SK-N-SH (cell line): Measurements from ENCODE around the gene C1S.
"Not testable (repeated sequence)": the region's sequence is repeated elsewhere in the genome, so short reads cannot be mapped to it uniquely, and the experiment has no call there.

ENCODE experiments used
- CTCF ChIP-seq: fragments of 200-600 bp; sonication (generic); IDR thresholded peaks from 2 replicates; pipeline ENCODE4 v1.6.1; 2017; ENCODE audit warnings: antibody characterized with exemption, mild to moderate bottlenecking, moderate library complexity
- ELF1 ChIP-seq: IDR thresholded peaks from 2 replicates; pipeline ENCODE4 v1.4.0; 2012
- MAX ChIP-seq: IDR thresholded peaks from 2 replicates; pipeline ENCODE4 v1.4.0; 2012; ENCODE audit warnings: low read depth
- POLR2AphosphoS5 ChIP-seq: IDR thresholded peaks from 2 replicates; pipeline ENCODE4 v1.6.1; 2012; ENCODE audit warnings: low read depth, low read length
- RCOR1 ChIP-seq: fragments of 150-350 bp; IDR thresholded peaks from 2 replicates; pipeline ENCODE4 v1.6.1; 2017; ENCODE audit warnings: antibody characterized with exemption, low read length
- REST ChIP-seq: IDR thresholded peaks from 2 replicates; pipeline ENCODE4 v1.6.1; 2012; ENCODE audit warnings: mild to moderate bottlenecking, low read depth, low read length, moderate library complexity
- RFX5 ChIP-seq: IDR thresholded peaks from 2 replicates; pipeline ENCODE4 v1.6.1; 2012; ENCODE audit warnings: mild to moderate bottlenecking, improper control_type of control experiment, low read length
- SIN3A ChIP-seq: IDR thresholded peaks from 2 replicates; pipeline ENCODE4 v1.6.1; 2012; ENCODE audit warnings: low read depth, mild to moderate bottlenecking, low read length, moderate library complexity, borderline replicate concordance
- YY1 ChIP-seq: IDR thresholded peaks from 2 replicates; pipeline ENCODE4 v1.4.0; 2012; ENCODE audit warnings: low read depth, mild to moderate bottlenecking

GRCh38 chr12:7049445-7049951 lies 11.0 kb upstream of the C1S start:
- TF ChIP-seq POLR2AphosphoS5, CTCF, SIN3A, RCOR1, ELF1, MAX, REST, YY1, RFX5: not testable (repeated sequence)
